GM21786 (cell line): ENCODE results near the gene HRAS.

Experiments used
- ATAC-seq: cut with Tn5 transposase; IDR thresholded peaks from one replicate; pipeline ENCODE4 v1.9.1; 2021; ENCODE audit not compliant: unreplicated experiment

The HRAS gene

DNA sequence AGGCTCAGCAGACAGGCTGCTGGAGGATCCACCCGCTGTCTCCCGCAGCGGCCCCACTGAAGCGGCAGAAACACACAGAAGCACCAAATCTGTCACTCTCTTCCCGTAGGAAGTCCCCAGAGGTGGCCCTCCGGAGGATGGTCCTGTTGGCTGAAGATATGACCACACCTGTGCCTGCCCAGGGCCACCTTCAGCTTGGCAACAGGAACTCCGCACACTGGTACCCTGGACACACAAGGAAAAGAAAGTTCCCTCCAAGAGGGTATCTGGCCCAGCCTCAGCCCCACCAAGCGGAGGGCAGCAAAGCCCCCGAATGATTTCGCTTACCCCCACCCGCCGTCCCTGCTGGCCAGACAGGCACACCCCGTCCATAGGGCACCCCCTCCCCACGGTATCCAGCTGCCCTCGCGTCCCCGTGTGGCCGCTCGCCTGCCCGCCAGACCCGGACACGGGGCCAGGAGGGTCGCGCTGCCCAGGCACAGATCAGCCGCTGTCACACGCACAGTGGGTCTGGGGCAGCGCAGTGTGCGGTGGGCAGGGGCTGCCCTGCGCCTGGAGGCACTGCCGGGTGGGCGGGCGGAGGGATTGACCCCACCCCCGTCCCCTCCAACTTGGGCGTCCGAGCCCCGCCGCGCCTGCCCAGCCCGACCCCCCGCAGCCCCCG, 32.4 kb upstream of the HRAS start:
- no peak for ATAC-seq

DNA sequence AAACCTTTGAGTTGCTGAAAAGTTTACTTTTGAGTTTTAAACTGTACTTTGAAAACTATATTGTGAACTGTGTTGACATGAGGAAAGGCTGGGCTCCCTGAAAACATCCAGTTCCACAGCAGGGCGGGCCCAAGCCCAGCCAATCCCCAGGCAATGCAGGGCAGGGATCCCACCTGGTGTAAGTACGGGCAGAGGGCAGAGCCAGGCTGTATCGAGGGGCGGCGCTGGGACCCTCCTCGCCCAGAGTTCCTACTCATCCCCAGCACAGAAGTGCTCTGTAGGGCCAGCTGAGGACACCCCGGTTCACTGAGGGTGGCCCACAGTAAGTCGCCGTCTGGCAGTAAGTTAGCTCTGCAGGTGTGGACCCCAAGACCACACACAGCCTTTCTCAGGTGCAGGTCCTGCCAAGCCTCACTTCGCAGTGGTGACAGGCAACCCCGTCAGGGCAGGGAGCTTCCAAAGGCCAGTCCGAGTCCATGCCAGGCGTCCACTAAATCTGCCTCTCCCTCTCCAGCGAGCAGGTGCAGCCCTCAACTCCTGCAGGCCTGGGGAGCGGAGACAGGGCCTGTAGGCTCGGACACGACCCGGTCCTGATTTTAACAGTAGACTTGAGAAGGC, 31.7 kb upstream of the HRAS start:
- ATAC-seq: no peak

DNA sequence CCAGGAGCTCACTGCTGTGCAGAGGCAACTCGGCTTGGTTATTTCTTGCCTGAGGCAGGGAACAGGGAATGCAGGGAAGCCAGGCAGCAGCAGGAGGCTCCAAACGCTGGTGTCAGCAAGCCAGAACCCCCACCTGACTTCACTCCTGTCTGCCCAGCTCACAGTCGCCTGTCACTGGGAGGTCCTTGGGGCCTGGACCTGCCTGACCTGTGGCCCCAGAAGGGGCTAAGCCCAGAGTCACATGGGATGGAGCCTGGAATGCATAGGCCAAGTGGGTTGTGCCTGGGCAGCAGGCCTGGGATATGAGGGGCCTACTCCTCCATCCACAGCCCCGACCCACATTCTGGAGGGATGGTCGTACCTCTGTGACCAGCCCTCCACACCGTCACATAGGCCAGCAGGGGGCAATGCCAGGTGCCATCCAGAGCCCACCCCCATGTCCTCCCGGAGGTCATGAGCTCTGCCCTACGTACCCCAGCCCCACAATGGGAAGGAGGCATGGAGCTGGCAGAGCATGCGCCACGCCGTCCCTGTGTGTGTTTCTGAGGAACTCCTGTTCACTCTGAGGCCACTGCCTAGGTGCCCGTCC, 30.6 kb upstream of the HRAS start:
- ATAC-seq: no peak

DNA sequence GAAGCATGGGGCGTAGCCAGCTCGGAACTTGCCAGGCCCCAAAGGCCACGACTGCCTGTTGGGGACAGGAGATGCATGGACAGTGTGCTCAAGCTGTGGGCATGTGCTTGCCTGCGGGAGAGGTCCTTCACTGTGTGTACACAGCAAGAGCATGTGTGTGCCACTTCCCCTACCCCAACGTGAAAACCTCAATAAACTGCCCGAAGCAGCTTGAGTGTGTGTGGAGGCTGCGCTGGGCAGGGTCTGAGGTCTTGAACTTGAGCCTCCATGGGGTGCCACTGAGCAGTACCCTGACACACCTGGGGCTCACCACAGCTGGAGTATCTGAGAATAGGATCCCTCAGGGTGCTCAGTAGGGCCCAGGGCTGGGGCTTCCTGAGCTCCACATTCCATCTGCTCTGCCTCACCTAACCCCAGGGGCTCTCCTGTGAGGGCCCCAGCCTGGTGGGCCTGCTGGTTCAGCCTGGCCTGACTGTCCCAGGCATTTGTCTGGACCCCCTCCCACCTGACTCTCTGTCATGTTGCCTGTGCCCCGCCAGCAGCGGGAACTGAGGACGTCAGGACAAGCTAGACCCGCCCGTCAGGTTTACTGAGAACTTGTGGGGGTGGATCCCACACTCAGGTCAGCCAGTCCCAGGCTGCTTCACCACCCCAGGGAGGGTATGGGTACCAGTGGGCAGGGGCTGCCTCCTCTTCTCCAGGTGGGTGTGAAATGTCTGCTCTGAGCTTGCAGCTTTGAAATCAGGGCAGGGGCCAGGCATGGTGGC, 28.6 kb upstream of the HRAS start:
- no peak for ATAC-seq

DNA sequence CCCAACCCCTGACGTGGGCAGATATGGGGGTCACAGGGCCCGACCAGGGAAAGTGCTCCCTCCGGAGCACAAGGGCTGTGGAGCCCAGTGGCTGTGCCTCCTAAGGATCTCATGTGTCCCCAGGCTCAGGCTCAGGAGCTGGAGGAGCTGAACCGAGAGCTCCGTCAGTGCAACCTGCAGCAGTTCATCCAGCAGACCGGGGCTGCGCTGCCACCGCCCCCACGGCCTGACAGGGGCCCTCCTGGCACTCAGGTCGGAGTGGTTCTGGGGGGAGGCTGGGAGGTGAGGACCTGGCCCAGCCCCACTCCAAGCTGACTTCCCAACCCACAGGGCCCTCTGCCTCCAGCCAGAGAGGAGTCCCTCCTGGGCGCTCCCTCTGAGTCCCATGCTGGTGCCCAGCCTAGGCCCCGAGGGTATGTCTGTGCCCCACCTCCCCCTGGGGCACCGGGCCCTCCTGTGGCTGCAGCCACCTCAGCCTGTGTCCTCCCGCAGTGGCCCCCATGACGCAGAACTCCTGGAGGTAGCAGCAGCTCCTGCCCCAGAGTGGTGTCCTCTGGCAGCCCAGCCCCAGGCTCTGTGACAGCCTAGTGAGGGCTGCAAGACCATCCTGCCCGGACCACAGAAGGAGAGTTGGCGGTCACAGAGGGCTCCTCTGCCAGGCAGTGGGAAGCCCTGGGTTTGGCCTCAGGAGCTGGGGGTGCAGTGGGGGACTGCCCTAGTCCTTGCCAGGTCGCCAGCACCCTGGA, 27.9 kb upstream of the HRAS start:
- no peak for ATAC-seq

DNA sequence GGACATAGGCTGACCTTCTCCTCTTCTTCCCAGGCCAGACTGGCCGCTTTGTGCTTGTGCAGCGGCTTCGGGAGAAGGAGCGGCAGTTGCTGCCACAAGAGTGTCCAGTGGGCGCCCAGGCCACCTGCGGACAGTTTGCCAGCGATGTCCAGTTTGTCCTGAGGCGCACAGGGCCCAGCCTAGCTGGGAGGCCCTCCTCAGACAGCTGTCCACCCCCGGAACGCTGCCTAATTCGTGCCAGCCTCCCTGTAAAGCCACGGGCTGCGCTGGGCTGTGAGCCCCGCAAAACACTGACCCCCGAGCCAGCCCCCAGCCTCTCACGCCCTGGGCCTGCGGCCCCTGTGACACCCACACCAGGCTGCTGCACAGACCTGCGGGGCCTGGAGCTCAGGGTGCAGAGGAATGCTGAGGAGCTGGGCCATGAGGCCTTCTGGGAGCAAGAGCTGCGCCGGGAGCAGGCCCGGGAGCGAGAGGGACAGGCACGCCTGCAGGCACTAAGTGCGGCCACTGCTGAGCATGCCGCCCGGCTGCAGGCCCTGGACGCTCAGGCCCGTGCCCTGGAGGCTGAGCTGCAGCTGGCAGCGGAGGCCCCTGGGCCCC, 26.8 kb upstream of the HRAS start:
- ATAC-seq: no peak

DNA sequence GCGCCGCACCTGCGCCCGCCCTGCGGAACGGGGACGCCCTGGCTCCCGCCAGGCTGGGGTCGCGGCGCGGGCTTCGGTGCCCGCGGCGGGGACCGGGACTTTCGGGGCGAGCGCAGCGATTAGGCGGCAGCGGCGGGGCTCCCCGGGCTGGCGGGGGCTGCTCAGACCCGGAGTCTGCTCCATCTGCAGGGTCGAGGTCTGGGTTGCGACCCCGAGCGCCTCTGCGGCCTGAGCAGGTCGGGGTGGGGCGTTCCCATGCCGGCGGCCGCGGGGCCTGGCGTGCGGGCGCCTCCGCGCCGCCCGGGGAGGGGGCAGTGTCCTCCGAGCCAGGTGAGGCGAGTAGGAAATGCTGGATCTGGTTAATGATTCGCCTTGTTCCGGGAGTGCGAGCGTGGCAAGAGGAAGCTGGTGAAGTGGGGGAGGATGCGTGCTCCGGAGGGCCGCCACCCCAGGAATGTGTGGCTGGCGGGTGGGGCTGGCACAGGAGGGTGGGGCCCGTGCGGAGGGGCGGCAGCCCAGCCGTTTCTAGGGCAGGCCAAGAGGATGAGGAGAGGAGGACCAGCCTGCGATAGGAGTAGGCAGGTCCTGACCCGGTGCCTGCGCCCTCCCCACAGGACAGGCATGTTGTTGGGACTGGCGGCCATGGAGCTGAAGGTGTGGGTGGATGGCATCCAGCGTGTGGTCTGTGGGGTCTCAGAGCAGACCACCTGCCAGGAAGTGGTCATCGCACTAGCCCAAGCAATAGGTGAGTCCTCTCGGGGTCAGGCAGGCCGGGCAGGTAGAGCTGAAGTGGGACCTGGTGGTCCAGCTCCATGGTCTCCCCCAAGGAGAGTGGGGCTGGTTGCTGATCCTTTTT, 26.0 kb upstream of the HRAS start:
- peak; percentile 29 for ATAC-seq

DNA sequence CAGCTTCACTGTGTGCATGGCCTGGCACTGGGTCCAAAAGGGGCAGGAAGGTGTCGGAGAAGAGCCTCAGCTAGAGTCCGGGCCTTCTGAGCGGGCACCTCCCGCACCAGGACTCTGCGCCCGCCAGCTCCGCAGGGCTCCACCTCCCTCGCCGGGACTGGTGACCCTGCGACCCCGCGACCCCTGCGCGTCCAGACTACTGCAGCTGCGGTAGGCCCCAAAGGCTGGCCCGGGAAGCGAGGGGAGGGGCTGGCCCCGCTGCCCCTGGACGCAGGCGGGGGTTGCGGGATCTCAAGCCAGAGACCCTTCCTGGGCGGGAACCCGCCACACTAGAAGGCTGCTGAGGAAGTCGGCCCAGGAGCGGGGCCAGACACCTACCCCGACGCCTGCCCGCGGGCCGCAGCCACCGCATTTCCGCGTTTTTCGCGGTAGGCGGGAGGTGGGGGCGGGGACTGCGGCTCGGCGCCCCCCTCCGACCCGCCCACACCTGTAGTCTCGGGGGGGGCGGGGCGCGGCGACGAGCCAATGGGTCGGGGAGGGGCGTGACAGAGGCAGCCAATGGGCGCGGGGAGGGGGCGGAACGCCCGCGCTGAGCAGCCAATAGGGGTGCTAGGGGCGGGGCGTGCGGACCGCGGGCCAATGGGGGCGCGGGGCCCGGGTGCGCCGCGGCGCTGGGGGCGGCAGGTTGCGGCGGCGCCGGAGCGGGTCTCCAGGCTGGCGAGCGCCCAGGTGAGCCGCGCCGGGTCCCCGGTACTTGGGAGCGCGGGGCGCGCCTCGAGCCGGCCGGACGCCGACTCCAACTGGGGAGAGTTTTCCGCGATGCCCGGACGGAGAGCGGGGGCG, 25.1 kb upstream of the HRAS start, which contains the start of the genes LMNTD2 and RASSF7:
LMNTD2 (minus strand) TSS at position 434 of the 843 bp plus-strand sequence; CDS start at position 412, 22 bp downstream.
RASSF7 (plus strand) TSS at position 666 of the 843 bp plus-strand sequence. CDS start 799 bp downstream, outside the sequence.
- peak; percentile 69 for ATAC-seq

DNA sequence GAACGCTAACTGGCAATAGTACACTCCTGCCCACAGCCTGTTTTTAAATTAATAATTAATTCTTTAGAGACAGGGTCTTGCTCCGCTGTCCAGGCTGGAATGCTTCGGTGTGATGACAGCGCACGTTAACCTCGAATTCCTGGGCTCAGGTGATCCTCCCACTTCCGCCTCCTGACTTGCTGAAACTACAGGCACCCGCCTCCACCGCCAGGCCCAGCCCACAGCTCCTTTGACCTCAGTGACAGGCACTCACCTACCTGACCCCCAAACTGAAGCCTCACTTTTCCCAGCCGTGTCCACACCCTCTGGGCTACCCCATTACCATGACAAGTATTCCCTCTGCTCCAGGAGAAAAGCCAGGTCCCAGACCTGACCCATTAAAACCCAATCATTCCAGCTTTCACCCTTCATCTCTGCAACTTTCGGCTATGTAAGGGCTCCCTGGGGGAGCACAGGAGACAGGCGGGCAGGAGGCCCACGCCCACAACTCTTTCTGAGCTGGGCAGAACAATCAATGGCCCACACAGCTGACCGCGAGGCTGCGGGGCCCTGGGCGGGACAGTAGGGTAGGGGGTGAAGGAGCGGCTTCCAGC, 24.4 kb upstream of the HRAS start:
- ATAC-seq: no peak

DNA sequence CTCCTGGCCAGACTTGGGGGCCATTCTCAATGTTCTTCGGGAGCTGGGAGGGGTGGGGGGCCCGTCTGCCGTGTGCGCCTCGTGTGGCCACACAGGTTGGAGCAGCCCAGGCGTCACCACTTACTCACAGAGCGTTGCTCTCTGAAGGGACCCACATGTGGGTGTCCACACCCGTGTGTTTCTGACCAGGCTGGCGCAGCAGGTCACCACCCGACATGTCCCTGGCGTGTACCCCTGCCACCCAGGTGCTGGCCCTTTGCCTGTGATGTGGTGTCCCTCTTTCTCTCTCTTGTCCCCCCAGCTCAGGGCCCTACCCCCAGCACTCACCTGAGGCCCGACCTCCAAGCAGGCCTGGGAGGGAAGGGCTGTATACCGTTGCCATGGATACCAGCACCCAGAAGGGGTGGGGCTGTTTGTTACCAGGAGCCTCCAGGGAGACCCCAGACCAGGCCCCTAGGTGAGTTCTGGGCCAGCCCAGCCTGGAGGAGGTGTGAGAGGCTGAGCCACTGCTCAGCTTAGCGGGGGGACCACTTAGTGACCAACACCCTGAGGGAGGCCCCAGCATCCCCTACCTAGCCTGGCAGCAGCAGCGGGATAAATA, 23.7 kb upstream of the HRAS start:
- ATAC-seq: no peak

DNA sequence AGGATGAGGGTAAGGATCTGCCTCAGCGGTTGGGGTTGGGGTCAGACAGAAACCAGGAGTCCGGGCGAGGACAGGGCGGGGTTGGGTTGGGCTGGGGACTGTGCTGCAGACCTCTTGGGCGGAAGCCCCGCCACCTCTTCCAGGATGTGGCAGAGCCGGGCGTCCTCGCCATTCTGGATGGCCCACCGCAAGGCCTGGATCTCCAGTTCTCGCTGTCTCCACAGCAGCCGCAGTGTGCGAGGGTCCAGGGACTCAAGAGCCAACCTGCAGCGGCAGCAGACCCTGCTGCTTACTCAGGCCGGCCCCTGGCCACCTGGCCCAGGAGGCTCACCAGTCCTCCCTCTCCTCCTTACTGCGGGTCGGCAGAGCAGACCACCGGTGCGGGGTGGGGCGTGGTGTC, 23.1 kb upstream of the HRAS start:
- no peak for ATAC-seq

DNA sequence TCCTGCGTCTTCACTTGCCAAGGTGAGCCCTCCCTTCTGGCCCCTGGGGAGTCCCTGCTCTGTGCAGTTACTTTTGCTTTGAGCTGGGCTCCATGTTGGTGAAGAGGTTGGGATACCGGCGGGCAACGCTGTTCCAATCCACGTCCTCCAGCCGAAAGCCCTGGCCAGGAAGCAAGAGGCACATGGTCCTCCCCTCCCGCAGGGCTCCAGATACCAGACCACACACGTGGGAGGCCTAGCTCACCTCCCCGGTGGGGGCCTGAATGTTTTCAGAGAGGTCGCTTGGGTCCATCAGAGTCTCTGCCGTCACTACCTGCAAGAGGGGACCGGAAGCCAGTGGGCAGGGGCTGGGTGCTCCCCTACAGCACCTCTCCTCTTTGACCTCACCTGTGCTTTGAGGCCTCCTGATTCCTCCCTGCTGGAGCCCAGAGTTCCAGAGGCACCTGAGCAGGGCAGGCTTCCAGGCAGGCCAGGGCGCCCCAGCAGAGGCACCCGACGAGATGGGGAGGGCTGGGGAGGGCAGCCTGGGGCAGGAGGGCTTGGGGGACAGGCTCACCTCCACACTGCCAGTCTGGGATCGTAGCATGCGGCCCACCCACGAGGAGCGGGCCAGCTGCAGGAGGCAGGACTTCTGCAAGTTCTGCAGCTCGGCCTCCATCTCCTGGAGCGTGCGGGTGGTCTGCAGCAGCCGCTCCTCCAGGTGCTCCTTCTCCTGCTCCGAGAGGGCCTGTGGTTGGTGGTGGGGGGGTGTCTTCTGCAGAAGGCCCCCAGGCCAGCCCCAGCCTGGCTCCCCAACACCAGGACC, 22.2 kb upstream of the HRAS start:
- ATAC-seq: no peak

DNA sequence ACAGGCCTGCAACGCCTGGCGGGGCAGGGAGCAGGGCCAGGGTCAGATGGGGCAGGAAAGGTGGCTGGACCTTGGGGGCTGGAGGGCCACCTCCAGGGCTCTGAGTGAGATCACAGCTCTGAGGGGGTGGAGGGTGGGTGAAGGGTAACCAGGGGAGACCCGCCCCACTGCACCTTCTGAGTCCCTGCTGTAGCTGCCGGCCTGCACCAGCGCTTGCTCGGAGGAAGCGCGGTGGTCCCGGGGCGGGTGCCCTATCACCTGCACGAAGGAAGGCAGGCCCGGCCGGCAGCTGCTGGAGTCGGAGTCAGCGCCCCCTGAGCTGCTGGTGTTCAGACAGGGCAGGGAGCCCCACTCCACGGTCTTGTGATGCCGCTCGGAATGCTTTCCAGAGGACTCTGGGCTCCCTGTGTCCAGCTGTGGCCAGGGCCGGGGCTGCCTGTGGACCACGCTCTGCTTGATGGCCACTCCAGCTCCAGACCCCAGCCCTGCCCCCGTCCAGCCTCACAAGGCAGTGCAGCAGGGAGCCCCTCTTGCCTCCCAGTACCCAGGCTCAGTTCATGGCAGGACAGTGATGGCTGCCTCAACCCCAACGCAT, 21.4 kb upstream of the HRAS start:
- no peak for ATAC-seq

DNA sequence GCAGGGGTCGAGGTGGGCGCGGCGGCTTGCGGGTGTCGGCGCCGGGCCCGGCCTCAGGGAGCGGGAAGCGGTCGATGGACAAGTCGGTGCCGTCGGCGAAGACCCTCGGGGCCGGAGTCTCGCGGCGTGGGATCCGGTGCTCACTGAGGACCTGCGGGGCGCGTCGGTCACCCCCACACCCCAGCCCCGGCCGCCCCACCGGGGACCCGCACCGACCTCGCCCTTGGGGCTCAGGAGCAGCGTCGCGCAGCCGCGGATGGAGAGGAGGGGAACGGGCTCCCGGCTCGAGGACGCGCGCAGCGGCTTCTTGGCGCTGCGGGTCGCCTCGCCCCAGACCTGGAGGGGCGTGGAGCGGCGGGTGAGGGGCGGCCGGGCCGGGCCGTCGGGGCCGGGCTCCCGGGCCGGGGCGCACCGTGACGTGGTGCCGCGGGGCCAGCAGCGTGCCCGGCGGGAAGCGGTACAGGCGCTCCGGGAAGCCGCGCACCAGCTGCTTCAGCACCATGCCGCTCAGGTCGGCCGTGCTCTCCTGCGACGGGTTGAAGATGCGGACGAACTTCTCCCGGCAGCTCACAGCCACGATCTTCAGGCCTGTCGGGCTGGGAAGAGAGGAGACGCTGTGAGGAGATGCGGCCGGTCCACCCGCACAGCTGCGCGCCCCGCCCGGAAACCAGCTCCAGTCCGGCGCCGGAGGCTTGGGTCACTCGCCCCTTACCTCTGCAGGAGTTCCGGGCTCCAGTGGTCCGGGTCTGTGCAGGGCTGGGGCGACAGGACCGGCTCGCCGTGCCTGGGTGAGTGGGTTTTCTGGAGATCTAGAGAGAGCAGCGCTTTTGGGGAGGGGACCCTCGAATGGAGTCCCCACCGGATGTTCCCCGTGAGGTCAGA, 20.6 kb upstream of the HRAS start:
- ATAC-seq: no peak

DNA sequence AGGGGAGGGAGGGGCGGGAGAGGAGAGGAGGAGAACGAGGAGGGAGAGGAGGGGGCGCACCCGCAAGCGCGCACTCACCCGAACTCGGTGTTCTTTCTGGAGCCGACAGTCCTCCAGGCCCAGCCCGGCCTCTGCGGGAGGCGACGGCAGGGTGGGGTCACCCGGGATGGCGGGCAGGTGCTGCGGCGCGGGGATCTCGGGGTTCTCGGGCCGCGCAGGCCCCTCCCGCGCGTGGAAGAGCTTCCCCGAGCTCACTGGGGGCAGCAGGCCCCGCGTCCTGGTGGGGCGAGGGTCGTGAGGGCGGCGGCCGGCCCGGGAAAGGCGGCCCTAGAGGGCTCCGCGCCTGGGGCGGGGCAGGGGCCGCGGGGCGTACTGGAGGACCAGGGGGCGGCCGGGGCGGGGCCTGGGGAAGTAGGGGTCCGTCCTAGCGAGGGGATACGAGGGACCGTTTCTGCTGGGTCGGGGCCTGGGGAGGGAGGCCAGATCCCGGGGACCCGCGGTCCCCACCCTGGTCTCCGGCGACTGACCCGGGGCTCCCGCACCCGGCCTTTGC, 19.9 kb upstream of the HRAS start:
- no peak for ATAC-seq
